Brain pericyte (primary cell): ENCODE data around the gene MPRIP.
A peak's percentile ranks its signal among the peaks of the same experiment; 100 is the strongest.

ENCODE experiments used
- DNase-seq: peaks from one replicate; pipeline ENCODE4 v3.0.0-alpha.2; 2012; ENCODE audit warnings: low read depth, low spot score

The MPRIP gene

GRCh38 chr17:17028059-17028877, 14.0 kb upstream of the MPRIP start:
- DNase-seq, result no peak

GRCh38 chr17:17028878-17029535, 13.2 kb upstream of the MPRIP start:
- no peak for DNase-seq

GRCh38 chr17:17029938-17030337, 12.3 kb upstream of the MPRIP start:
- no peak for DNase-seq

- DNase-seq, result no peak
These were observed 11.6 kb upstream of the MPRIP start for GRCh38 chr17:17030515-17031211.

- DNase-seq, result no peak
These were observed 10.0 kb upstream of the MPRIP start for GRCh38 chr17:17032131-17032692.

- DNase-seq, result no peak
These were observed 8.8 kb upstream of the MPRIP start for GRCh38 chr17:17033466-17033865.

- no peak for DNase-seq
These were observed 8.2 kb upstream of the MPRIP start for GRCh38 chr17:17034026-17034425.

GRCh38 chr17:17034496-17035075, 7.7 kb upstream of the MPRIP start:
- DNase-seq, result no peak

- no peak for DNase-seq
These were observed 6.8 kb upstream of the MPRIP start for GRCh38 chr17:17035490-17035889.

GRCh38 chr17:17035920-17036523, 6.2 kb upstream of the MPRIP start:
- no peak for DNase-seq

GRCh38 chr17:17036524-17036998, 5.7 kb upstream of the MPRIP start:
- DNase-seq, result no peak

- no peak for DNase-seq
These were observed 2.3 kb upstream of the MPRIP start for GRCh38 chr17:17039911-17040310.

- no peak for DNase-seq
These were observed 1.2 kb upstream of the MPRIP start for GRCh38 chr17:17041018-17041521.

- peak; percentile 84 for DNase-seq
These were observed 480 bp upstream of the MPRIP start for GRCh38 chr17:17041571-17042383.

- no peak for DNase-seq
These were observed 699 bp downstream of the MPRIP start for GRCh38 chr17:17042851-17043460.

- DNase-seq, result no peak
These were observed 1.4 kb downstream of the MPRIP start for GRCh38 chr17:17043461-17044271.

- DNase-seq, result peak; percentile 63
These were observed 2.7 kb downstream of the MPRIP start for GRCh38 chr17:17044846-17045561.

- DNase-seq, result no peak
These were observed 5.8 kb downstream of the MPRIP start for GRCh38 chr17:17048106-17048505.
